Measurements from ENCODE around the gene FASTKD3. TPM values are rescaled to one million over a fixed set of nuclear protein-coding genes. Genes with fewer than 3 reads are reported as not detected.

The FASTKD3 gene
- polyA plus RNA-seq, 3 donors, result 7.2 to 15.5 (median 10.7) TPM

- TF ChIP-seq, protein P1, sequence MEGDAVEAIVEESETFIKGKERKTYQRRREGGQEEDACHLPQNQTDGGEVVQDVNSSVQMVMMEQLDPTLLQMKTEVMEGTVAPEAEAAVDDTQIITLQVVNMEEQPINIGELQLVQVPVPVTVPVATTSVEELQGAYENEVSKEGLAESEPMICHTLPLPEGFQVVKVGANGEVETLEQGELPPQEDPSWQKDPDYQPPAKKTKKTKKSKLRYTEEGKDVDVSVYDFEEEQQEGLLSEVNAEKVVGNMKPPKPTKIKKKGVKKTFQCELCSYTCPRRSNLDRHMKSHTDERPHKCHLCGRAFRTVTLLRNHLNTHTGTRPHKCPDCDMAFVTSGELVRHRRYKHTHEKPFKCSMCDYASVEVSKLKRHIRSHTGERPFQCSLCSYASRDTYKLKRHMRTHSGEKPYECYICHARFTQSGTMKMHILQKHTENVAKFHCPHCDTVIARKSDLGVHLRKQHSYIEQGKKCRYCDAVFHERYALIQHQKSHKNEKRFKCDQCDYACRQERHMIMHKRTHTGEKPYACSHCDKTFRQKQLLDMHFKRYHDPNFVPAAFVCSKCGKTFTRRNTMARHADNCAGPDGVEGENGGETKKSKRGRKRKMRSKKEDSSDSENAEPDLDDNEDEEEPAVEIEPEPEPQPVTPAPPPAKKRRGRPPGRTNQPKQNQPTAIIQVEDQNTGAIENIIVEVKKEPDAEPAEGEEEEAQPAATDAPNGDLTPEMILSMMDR (IDR thresholded peaks at IDR 0.05), result no peak
- DNase-seq, result no peak
- no peak overlapping the region for H3K27ac Mint-ChIP-seq
- Histone ChIP-seq H3K79me2 (ENCODE audit: insufficient read depth, low read length) (peaks cover 53% of the 10 kb centered on the region), H2AFZ (ENCODE audit: insufficient read depth, low read depth, low read length, poor library complexity, severe bottlenecking) (no peak overlapping the region), H3K27ac (ENCODE audit: low read depth in 1 of 2, low read length in 2 of 2) (no peak overlapping the region), H3K9ac (ENCODE audit: insufficient read depth, low read length, poor library complexity, severe bottlenecking) (no peak overlapping the region), H4K20me1 (ENCODE audit: insufficient read depth, low read length) (peaks cover 10% of the 10 kb centered on the region), H3K27me3 (ENCODE audit: control insufficient read depth in 2 of 2, insufficient read depth in 2 of 2, low read length in 2 of 2) (no peaks in the 10 kb centered on the region), H3K9me3 (replicated peaks in 1 of 2; ENCODE audit: control insufficient read depth in 1 of 2, insufficient read depth in 1 of 2, low read length in 2 of 2) (no peaks in the 10 kb centered on the region), H3K4me2 (replicated peaks; ENCODE audit: extremely low read depth, low read length, poor library complexity, severe bottlenecking) (no peak overlapping the region), H3K36me3 (replicated peaks in 1 of 2; ENCODE audit: control insufficient read depth in 1 of 2, insufficient read depth in 2 of 2, low read length in 2 of 2) (peaks cover 39 to 71% of the 10 kb centered on the region in 2 donors), H3K4me1 (ENCODE audit: control insufficient read depth in 1 of 2, insufficient read depth in 2 of 2, low read length in 2 of 2) (peaks cover 25 to 33% of the 10 kb centered on the region in 2 donors), H3K4me3 (replicated peaks in 1 of 3; ENCODE audit: low read depth in 2 of 3, low read length in 3 of 3) (no peak overlapping the region)
- H3K9me3 Mint-ChIP-seq, result no peaks in the 10 kb centered on the region
- intact Hi-C loops (cut with micrococcal nuclease), result loop anchor here in 1 of 2 donors (10.0 kb wide), 1 partner anchor 1500 kb away; the partner anchor contains the start of gene MED10
- WGBS (ENCODE audit: insufficient coverage), result 100% methylated on average over 1 of the region's 4 CpGs
- peaks cover 45% of the 10 kb centered on the region for H3K4me1 Mint-ChIP-seq
- H3K4me3 Mint-ChIP-seq, result no peak overlapping the region
- H3K27me3 Mint-ChIP-seq (ENCODE audit: low read depth in 3 of 3), result no peaks in the 10 kb centered on the region
- peaks cover 54 to 71% of the 10 kb centered on the region in 2 donors for H3K36me3 Mint-ChIP-seq
Observed at GRCh38 chr5:7875151-7875550, 6.3 kb upstream of the FASTKD3 start.

DNA sequence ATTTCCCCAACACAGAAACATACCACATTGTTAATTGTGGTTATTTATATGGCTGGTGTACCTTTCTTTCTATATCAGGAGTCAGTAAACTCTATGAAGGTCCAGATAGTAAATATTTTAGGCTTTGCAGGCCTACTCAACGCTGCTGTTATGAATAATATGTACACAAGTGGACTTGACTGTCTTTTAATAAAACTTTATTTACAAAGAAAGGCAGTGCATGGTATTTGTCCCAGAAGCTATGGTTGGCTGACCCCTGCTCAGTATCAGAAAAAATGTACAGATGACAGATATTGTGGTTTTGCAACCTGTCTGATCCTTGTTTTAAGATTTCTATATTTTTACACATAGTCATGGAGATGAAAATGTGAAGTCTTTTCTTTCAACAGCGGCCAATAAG, 5.8 kb upstream of the FASTKD3 start:
- H3K27me3 ChIP-seq (ENCODE audit: control insufficient read depth in 2 of 2, insufficient read depth in 2 of 2, low read length in 2 of 2), result no peaks in the 10 kb centered on the region
- H3K9ac ChIP-seq (ENCODE audit: insufficient read depth, low read length, poor library complexity, severe bottlenecking), result no peak overlapping the region
- Mint-ChIP-seq H3K4me1 (peaks cover 45% of the 10 kb centered on the region), H3K27me3 (ENCODE audit: low read depth in 3 of 3) (no peaks in the 10 kb centered on the region), H3K4me3 (no peak overlapping the region), H3K27ac (no peak overlapping the region), H3K9me3 (no peaks in the 10 kb centered on the region), H3K36me3 (peaks cover 54 to 68% of the 10 kb centered on the region in 2 donors)
- H3K27ac ChIP-seq (ENCODE audit: low read depth in 1 of 2, low read length in 2 of 2), result no peak overlapping the region
- no peak overlapping the region for H3K4me2 ChIP-seq (replicated peaks; ENCODE audit: extremely low read depth, low read length, poor library complexity, severe bottlenecking)
- DNase-seq, result no peak
- TF ChIP-seq, protein P1 (IDR thresholded peaks at IDR 0.05), result no peak
- peaks cover 26 to 34% of the 10 kb centered on the region in 2 donors for H3K4me1 ChIP-seq (ENCODE audit: control insufficient read depth in 1 of 2, insufficient read depth in 2 of 2, low read length in 2 of 2)
- H3K79me2 ChIP-seq (ENCODE audit: insufficient read depth, low read length), result peaks cover 53% of the 10 kb centered on the region
- no CpG with 5 or more reads among the region's 2 CpGs for WGBS (ENCODE audit: insufficient coverage)
- H2AFZ ChIP-seq (ENCODE audit: insufficient read depth, low read depth, low read length, poor library complexity, severe bottlenecking), result no peak overlapping the region
- H4K20me1 ChIP-seq (ENCODE audit: insufficient read depth, low read length), result peaks cover 10% of the 10 kb centered on the region
- no peak overlapping the region for H3K4me3 ChIP-seq (replicated peaks in 1 of 3; ENCODE audit: low read depth in 2 of 3, low read length in 3 of 3)
- H3K9me3 ChIP-seq (replicated peaks in 1 of 2; ENCODE audit: control insufficient read depth in 1 of 2, insufficient read depth in 1 of 2, low read length in 2 of 2), result no peaks in the 10 kb centered on the region
- intact Hi-C loops (cut with micrococcal nuclease), result loop anchor here in 1 of 2 donors (10.0 kb wide), 1 partner anchor 1500 kb away; the partner anchor contains the start of gene MED10
- H3K36me3 ChIP-seq (replicated peaks in 1 of 2; ENCODE audit: control insufficient read depth in 1 of 2, insufficient read depth in 2 of 2, low read length in 2 of 2), result peaks cover 39 to 66% of the 10 kb centered on the region in 2 donors
